Measurements from ENCODE around the gene CPLX1.

DNA sequence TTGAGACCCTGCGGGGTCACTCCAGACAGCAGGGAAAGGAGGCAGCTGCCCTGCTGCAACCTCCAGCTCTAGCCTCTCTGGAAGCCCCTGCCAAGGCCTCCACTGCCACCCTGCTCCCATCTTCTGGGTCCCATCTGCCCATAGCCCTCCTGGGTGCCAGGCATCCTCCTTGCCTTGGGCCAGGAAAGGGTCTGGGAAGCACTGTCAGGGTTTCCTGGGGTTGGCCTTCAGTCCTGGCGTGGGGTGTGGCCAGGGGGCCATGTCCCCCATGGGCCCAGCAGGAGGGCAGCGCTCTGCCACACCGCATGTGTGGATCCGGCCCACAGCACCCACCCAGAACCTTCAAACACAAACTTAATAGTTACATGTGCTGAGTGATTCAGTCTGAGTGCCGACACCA, 3.4 kb upstream of the CPLX1 start:
- TF ChIP-seq, protein P1, sequence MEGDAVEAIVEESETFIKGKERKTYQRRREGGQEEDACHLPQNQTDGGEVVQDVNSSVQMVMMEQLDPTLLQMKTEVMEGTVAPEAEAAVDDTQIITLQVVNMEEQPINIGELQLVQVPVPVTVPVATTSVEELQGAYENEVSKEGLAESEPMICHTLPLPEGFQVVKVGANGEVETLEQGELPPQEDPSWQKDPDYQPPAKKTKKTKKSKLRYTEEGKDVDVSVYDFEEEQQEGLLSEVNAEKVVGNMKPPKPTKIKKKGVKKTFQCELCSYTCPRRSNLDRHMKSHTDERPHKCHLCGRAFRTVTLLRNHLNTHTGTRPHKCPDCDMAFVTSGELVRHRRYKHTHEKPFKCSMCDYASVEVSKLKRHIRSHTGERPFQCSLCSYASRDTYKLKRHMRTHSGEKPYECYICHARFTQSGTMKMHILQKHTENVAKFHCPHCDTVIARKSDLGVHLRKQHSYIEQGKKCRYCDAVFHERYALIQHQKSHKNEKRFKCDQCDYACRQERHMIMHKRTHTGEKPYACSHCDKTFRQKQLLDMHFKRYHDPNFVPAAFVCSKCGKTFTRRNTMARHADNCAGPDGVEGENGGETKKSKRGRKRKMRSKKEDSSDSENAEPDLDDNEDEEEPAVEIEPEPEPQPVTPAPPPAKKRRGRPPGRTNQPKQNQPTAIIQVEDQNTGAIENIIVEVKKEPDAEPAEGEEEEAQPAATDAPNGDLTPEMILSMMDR (IDR thresholded peaks at IDR 0.05): no peak
- TF ChIP-seq POLR2A (IDR thresholded peaks at IDR 0.05): no peak
- TF ChIP-seq POLR2AphosphoS5 (IDR thresholded peaks at IDR 0.05): no peak
